ENCODE data around the gene C2CD5. TPM values are rescaled to one million over a fixed set of nuclear protein-coding genes. Genes with fewer than 3 reads are reported as not detected.
"Not testable (repeated sequence)": the region's sequence is repeated elsewhere in the genome, so short reads cannot be mapped to it uniquely, and the experiment has no call there.

Gene C2CD5
- total RNA-seq, 1 experiment from 2014 or later: 21.4 TPM

DNA sequence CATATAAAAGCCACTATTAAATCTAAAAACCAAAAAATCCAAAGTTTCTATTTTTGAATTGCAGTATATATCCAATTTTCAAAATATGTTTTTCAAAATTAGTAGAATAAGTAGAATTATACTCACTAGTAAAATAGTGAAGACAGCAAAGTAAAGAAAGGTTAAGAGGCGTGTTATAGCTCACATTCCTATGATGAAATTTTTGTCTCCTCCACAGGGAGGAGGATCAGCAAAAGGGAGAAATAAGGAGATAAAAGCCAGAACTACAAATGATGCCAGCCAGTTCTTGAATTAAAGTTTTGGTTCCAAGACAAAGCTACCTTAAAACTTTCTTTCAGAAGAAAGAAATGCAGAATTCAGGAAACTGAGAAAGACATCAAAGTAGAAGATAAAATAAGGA is 50.0 kb downstream of the C2CD5 start:
- intact Hi-C loops (cut with micrococcal nuclease): no loop called here
- no peaks in the 10 kb centered on the region for H3K27me3 Mint-ChIP-seq (ENCODE audit: insufficient read depth, unreplicated experiment)

DNA sequence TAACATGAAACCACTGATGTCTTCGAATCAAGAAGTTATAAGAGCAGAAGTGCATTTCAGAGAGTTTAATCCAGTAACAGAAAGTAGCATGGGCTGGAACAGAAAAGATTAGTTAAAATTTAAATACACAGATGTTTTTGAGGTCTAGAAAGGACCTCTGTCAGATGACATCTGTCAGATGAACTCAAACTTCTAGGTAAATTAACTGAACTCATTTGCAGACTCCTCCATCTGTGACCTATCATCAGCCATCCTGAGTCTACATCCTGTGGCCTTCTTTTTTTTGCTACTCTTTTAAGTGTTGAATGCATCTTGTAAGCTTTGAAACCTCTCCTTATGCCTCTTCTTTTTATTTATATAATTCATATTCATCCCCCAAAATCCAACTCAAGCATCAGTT is 53.3 kb downstream of the C2CD5 start:
- H3K27me3 Mint-ChIP-seq (ENCODE audit: insufficient read depth, unreplicated experiment): no peaks in the 10 kb centered on the region
- CTCF ChIA-PET: interaction anchor here (1.0 kb wide), 1 partner anchor 13 kb away, joined by 3 read pairs; no protein-coding TSS in a partner anchor
- H3K9me3 Mint-ChIP-seq (ENCODE audit: unreplicated experiment): no peaks in the 10 kb centered on the region
- H3K27ac Mint-ChIP-seq (ENCODE audit: low read depth, unreplicated experiment): no peak overlapping the region
- H3K4me3 Mint-ChIP-seq (ENCODE audit: unreplicated experiment): no peak overlapping the region
- BruUV-seq (replicated peaks): no TSS peak
- intact Hi-C loops (cut with micrococcal nuclease): no loop called here
- peaks cover 8% of the 10 kb centered on the region for H3K4me1 Mint-ChIP-seq (ENCODE audit: insufficient read depth, unreplicated experiment)
- TF ChIP-seq, protein P1, sequence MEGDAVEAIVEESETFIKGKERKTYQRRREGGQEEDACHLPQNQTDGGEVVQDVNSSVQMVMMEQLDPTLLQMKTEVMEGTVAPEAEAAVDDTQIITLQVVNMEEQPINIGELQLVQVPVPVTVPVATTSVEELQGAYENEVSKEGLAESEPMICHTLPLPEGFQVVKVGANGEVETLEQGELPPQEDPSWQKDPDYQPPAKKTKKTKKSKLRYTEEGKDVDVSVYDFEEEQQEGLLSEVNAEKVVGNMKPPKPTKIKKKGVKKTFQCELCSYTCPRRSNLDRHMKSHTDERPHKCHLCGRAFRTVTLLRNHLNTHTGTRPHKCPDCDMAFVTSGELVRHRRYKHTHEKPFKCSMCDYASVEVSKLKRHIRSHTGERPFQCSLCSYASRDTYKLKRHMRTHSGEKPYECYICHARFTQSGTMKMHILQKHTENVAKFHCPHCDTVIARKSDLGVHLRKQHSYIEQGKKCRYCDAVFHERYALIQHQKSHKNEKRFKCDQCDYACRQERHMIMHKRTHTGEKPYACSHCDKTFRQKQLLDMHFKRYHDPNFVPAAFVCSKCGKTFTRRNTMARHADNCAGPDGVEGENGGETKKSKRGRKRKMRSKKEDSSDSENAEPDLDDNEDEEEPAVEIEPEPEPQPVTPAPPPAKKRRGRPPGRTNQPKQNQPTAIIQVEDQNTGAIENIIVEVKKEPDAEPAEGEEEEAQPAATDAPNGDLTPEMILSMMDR (IDR thresholded peaks at IDR 0.05; ENCODE audit: unreplicated experiment): no peak
- peaks cover 19% of the 10 kb centered on the region for H3K36me3 Mint-ChIP-seq (ENCODE audit: insufficient read depth, unreplicated experiment)
- no peak for DNase-seq (ENCODE audit: unreplicated experiment)
- POLR2A ChIA-PET: no interaction called here

More for the DNA sequence above, 50.0 kb downstream of the C2CD5 start:
- CTCF ChIA-PET: interaction anchor here (0.5 to 0.6 kb wide), 3 partner anchors 9 to 147 kb away, joined by 3 to 5 read pairs (median 3); no protein-coding TSS in a partner anchor
- no TSS peak for BruUV-seq (replicated peaks)
- Mint-ChIP-seq H3K36me3 (ENCODE audit: insufficient read depth, unreplicated experiment) (peaks cover 14% of the 10 kb centered on the region), H3K9me3 (ENCODE audit: unreplicated experiment) (no peaks in the 10 kb centered on the region), H3K4me3 (ENCODE audit: unreplicated experiment) (no peak overlapping the region), H3K27ac (ENCODE audit: low read depth, unreplicated experiment) (no peak overlapping the region), H3K4me1 (ENCODE audit: insufficient read depth, unreplicated experiment) (peaks cover 8% of the 10 kb centered on the region)
- POLR2A ChIA-PET: interaction anchor here (0.6 to 0.7 kb wide), 3 partner anchors 9 to 810 kb away, joined by 3 to 5 read pairs (median 3); no protein-coding TSS in a partner anchor
- TF ChIP-seq, protein P1 (IDR thresholded peaks at IDR 0.05; ENCODE audit: unreplicated experiment): no peak
- DNase-seq (ENCODE audit: unreplicated experiment): no peak

DNA sequence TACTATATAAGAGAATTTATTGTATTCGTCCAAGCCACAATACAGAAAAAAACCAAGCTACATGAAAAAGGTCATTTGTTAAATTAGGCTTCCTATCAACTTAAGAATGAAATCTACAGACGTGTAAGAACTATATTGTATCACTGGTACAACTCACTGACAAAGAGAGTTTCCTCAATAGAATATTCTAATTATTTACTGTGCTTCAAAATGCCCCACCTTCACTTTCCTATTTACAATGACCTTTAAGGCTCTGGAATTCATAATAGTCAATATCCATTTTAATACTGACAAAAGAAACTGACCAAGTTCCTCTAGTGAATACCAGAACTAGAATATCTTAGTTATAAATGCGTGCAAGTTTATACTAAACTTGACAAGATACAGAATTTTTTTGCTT is 55.9 kb downstream of the C2CD5 start:
- POLR2A ChIA-PET: no interaction called here
- TF ChIP-seq, protein P1 (IDR thresholded peaks at IDR 0.05; ENCODE audit: unreplicated experiment): no peak
- no peak overlapping the region for H3K27ac Mint-ChIP-seq (ENCODE audit: low read depth, unreplicated experiment)
- intact Hi-C loops (cut with micrococcal nuclease): no loop called here
- H3K4me1 Mint-ChIP-seq (ENCODE audit: insufficient read depth, unreplicated experiment): no peaks in the 10 kb centered on the region
- H3K9me3 Mint-ChIP-seq (ENCODE audit: unreplicated experiment): no peaks in the 10 kb centered on the region
- H3K36me3 Mint-ChIP-seq (ENCODE audit: insufficient read depth, unreplicated experiment): peaks cover 36% of the 10 kb centered on the region
- H3K4me3 Mint-ChIP-seq (ENCODE audit: unreplicated experiment): no peak overlapping the region
- no peaks in the 10 kb centered on the region for H3K27me3 Mint-ChIP-seq (ENCODE audit: insufficient read depth, unreplicated experiment)
- no TSS peak for BruUV-seq (replicated peaks)
- CTCF ChIA-PET: interaction anchor here (0.7 kb wide), 1 partner anchor 28 kb away, joined by 4 read pairs; no protein-coding TSS in a partner anchor
- DNase-seq (ENCODE audit: unreplicated experiment): no peak

DNA sequence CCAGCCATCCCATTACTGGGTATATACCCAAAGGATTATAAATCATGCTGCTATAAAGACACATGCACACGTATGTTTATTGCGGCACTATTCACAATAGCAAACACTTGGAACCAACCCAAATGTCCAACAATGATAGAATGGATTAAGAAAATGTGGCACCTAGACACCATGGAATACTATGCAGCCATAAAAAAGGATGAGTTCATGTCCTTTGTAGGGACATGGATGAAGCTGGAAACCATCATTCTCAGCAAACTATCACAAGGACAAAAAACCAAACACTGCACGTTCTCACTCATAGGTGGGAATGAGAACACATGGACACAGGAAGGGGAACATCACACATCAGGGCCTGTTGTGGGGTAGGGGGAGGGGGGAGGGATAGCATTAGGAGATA is 56.7 kb downstream of the C2CD5 start:
- intact Hi-C loops (cut with micrococcal nuclease); DNase-seq (ENCODE audit: unreplicated experiment); H3K4me3 Mint-ChIP-seq (ENCODE audit: unreplicated experiment); H3K27me3 Mint-ChIP-seq (ENCODE audit: insufficient read depth, unreplicated experiment); CTCF ChIA-PET; H3K4me1 Mint-ChIP-seq (ENCODE audit: insufficient read depth, unreplicated experiment); BruUV-seq (replicated peaks); POLR2A ChIA-PET; H3K9me3 Mint-ChIP-seq (ENCODE audit: unreplicated experiment); H3K27ac Mint-ChIP-seq (ENCODE audit: low read depth, unreplicated experiment): not testable (repeated sequence)
- H3K36me3 Mint-ChIP-seq (ENCODE audit: insufficient read depth, unreplicated experiment): peaks cover 39% of the 10 kb centered on the region

All from MCF 10A (cell line).